ENCODE measurements around the gene BCORL1. TPM values are rescaled to one million over a fixed set of nuclear protein-coding genes. Genes with fewer than 3 reads are reported as not detected.

Gene BCORL1
- total RNA-seq, 1 experiment from 2014 or later, result 0.46 TPM

DNA sequence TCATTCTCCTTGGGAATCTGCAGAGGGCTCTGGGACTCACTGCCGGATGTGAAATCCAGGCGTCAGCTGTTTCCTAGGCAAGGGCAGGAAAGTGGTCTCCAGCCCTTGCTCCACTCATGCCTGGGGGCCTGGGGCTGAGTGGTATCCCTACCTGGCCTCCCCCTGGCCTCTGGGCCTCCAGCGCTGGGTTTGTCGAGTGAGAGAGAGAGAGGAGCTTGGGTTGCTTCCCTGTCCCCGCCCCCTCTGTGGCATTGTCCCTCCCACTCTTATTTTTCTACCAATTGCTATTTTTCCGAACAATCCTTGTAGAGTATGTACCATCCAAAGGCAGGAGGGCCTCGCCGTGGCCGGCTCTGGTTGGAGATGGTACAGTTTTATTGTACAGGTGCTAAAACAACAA is 74.8 kb downstream of the BCORL1 start:
- no peak for DNase-seq (ENCODE audit: low spot score)

DNA sequence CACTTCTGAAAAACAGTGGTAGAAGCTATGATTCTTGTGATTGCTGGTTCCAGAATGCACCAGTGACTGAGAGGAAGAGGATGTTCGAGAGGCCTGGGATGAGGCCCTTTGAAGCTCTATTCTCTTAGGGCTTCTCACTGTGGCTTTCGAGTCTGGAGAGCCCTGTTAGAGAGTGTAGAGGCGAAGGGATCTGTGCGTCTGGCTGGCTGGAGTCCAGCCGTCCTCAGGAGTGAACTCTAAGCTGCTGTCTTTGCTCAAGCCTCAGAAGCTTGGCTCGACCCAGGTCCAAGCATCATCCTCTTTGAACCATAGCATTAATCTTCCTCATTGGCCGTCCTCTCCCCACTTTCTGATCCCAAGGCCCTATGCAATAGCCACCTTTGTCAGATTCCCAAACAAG is 76.2 kb downstream of the BCORL1 start:
- DNase-seq (ENCODE audit: low spot score), result no peak

DNA sequence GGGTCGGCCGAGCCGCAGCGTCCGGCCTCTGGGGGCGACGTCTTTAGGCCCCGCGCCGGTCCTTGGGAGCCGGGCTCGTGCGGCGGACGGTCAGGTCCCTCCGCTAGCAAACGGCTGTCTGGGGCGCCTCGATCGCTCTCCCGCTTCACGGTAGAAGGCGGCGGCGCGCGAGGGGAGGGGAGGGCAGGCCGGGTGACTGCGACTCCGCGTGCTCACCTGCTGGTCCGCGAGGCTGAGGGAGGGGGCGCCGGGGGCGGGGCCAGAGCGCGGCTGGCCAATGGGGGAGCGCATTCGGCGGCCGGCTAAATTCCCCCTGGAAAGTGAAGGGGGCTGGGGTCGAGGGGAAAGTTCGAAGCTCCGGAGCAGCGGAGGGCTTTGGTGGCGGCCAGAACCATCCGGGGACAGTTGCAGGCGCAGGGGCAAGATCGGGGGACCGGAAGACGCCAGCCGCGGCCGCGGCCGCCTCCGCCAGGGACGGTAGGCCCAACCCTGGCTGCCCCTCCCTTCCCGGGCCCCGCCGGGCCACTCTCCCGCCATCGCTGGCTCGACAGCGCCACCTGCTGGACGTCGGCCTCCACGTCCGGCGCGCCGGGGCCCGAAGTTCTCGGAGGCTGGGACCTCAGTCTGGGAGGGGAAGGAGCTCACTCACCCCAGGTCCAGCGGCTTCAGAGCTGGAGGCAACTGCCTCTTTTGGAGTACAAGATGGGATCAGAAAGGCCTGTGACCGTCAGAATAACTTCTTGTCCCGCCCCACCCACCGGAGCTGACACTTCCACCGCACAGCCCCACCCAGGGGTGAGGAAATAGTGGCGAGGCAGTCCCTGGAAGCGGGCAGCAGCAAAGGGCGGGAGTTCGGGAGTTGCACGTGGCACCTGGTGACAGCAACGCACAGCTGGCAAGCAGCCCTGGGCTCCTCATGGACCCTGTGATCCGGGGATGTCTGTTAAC is 78.0 kb downstream of the BCORL1 start:
- DNase-seq (ENCODE audit: low spot score), result peak; percentile 41

DNA sequence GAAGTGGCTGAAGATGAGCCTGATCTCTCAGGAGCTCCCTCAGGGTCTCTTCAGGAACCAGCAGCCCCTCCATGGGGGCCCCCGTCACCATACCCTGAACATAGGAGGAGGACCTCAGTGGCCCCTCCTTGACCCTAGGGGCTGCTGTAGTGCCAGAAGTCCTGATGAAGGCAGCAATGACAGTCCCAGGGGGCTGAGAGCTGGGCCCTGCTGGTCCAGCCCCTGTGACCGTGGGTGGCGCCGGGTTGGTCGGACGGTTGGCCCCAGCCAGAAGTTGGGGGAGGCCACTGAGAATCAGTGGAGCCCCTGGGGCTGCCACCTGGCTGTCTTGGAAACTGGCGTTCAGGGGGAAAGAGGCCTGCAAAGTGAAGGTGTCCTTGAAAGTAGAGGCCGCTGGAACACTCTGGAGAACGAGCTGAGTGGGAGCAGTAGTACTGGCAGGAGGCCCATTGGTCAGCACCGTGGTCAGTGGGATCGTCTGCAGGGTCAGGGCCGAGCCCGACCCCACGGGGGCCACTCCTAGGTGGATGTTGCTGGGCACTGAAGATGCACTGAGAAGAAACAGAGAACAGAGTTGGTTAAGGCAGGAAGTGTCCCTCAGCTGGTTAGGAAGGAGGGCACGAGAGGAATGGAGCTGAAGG is 84.7 kb downstream of the BCORL1 start:
- DNase-seq (ENCODE audit: low spot score), result no peak

DNA sequence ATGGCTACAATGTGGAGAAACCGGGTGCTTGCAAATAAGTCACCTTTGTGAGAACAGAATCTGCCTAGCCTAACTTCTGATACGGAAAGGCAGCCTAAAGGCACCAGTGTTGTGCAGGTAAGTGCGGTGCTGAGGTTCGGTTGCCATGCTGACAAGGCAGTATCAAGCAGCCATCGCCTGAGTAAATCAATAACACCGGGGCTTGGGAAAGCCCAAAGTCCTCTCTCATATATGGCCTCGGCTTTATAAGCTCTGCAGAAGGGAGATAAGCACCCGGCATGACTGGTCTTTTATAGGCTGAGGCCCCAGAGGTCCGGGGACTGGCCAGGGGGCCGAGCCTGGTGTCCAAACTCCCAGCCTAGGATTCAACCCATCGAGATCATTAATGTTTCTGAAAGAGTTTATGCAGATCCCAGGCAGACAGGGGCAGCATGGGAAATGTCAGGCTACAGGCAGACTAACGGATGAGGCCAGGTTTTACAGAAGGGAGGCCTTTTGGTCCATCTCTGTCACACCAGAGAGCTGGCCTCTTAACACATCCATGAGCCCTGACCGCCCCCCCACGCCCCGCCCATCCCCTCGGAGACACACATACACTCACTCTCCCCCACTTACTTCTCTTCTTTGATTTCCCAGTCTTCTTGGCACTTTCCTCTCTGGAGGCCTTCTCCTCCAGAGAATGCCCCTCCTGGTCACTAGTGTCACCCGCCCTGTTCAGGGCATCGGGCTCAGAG is 89.3 kb downstream of the BCORL1 start:
- DNase-seq (ENCODE audit: low spot score), result no peak

DNA sequence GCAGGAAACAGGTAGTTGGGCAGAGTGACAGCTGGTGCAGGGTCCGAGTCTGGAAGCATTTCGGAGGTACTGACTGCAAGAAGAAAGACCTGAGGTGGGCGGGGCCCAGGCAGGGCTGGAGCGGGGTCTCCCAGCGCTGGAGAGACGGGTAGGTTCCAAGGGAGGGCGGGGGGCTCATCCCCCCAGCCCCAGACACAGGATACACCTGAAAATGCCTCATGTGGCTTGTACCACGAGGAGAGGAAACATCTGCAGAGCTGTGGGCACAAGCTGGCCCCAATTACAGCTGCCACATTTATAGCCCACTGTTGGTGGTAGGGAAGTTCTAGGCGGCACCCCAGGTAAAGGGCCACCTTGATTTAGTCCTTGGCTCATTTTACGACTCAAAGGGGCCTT is 89.9 kb downstream of the BCORL1 start:
- no peak for DNase-seq (ENCODE audit: low spot score)

DNA sequence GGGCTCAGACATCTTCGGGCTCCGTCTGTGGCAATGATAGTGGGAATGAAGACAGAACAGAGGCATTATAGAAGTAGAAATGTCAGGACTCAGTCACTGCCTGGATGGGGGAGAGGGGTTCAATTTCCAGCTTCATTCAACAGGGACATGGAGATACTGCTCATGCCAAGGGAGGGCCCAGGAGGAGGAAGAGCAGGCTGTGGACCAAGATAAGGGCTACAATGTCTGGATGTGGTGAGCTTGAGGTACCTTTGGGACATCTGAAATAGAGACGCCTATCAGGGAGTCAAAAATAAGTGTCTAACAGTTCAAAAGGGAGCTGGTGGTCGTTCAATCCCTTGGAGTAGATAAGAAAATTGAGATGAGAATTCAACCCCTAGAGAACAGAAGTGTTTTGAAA is 93.3 kb downstream of the BCORL1 start:
- DNase-seq (ENCODE audit: low spot score), result no peak

DNA sequence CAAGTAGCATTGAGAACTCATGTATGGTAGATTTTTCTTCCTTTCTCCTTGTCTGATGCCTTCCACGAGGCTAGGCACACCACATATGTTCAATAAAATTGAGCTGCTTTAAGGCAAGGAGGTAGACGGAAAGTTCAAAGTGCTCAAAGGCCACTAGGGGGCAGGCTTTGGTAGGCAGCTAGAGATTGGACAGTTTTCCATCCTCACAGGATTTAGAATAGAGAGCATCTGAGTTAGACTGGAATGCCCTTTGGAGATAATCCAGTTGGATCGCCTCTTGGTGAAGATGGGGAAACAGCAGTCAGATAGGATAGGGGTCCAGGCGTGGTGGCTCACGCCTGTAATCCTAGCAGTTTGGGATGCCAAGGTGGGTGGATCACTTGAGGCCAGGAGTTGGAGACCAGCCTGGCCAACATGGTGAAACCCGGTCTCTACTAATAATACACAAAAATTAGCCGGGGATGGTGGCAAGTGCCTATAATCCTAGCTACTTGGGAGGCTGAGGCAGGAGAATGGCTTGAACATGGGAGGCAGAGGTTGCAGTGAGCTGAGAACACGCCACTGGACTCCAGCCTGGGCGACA is 97.5 kb downstream of the BCORL1 start:
- peak; percentile 47 for DNase-seq (ENCODE audit: low spot score)

DNA sequence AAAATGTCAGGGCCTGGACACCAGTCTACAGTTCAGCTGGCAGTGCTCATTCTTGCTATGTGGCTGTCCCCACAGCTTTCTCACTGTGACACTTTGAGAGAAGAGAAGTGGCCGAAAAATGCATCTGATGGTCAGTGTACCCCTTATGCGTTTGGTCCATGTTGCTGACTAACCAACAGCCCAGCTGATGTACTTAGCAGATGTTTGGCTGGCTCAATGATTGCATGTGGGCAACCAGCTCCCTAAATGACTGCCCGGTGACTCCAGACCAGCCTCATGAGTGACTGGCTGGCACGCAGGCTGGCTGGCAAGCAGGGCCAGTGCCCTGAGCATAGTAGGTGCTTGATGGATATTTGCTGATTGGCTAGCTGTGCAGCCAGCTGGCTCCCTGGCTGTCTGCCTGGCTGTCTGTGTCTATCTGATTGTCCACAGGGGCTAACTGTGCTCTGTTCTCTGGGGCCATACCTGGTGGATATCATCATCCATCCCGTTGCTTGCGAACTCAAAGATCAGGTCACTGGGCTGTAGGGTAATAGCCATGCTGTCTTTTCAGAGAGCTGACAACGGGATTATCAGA is 98.4 kb downstream of the BCORL1 start:
- no peak for DNase-seq (ENCODE audit: low spot score)

DNA sequence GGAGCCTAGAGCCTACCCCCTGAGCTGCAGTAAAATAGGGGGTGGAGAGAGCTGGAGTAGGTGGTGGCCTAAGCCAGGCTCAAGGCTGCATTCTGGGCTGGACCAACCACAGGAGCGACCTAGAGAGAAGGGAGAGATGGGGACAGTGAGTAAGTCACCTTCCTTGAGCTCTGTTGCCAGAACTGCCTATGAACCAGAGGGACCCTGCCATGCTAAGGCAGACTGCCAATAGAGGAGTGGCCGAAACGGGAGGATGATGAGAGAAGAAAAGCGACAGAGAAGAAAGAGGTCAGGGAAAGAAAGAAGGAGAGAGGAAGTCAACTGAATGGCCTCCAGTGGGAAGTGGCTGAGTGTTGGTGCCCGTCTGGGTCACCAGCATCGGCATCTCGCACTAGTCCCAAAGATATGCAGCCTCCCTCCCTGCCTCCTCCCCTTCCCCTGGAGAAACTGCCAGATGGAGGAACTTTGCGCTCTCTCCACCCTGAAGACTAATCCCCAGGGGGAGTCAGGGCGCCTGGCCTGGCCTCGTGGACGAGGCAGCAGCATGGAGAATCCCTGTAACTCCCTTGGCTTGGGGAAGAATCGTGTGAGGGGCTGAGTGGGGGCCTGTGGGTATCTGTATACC is 99.1 kb downstream of the BCORL1 start:
- no peak for DNase-seq (ENCODE audit: low spot score)

DNA sequence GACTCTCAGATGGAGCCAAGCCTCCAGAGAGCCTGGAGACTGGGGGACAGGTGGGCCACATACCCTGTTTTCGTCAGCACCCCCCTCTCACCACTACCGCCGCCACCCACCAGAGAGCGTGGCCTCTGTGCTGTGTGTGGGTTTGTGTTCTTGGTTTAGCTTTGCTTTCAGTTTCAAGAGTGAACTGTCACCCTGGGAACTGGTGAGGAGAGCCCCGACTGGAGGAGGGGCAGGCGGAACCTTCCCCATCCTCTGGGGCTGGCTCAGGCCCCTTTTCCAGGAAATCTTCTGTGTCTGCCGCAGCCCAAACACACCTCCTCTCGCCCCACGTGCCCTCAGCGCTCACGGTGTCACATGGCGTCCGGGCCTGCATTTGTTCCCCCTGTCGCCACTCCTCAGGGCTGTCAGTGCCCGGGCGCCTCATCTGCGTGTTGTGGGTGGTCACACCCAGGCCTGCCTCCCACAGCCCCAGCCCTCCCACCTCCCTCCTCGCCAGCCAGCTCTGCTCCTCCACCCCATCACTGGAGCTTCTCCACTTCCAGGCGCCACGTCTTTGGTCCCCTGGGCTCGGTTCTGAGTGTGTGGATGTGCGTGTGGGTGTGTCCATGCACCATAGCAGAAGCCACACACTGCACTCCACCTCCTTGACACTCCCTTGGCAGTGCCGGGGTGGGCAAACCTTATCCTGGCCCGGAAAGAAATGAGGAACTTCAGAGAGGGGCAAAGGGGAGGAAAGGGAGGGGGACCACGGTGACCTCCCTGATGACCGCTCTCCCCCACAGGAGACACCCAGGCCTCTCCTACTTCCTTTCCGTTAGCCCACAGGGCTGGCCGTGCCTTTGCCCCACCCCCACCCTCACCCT is 100.0 kb downstream of the BCORL1 start:
- no peak for DNase-seq (ENCODE audit: low spot score)

DNA sequence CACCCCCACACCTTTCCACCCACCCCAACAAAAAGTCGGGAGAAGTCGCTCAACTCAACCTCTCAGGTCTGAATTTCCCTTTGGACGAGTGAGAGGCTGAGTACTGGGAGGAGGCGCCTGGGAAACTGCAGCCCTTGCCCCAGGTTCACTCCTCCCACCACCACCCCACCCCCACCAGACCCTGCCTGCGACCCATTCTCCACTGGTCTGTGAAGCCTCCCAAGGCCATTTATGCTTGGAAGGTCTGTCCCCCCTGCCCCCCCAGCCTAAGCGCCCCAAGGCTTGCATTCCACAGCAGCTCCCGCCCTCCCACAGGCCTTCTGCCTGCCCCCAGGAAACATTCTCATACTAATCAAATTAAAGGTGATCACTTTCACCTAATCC is 100.7 kb downstream of the BCORL1 start:
- no peak for DNase-seq (ENCODE audit: low spot score)

DNA sequence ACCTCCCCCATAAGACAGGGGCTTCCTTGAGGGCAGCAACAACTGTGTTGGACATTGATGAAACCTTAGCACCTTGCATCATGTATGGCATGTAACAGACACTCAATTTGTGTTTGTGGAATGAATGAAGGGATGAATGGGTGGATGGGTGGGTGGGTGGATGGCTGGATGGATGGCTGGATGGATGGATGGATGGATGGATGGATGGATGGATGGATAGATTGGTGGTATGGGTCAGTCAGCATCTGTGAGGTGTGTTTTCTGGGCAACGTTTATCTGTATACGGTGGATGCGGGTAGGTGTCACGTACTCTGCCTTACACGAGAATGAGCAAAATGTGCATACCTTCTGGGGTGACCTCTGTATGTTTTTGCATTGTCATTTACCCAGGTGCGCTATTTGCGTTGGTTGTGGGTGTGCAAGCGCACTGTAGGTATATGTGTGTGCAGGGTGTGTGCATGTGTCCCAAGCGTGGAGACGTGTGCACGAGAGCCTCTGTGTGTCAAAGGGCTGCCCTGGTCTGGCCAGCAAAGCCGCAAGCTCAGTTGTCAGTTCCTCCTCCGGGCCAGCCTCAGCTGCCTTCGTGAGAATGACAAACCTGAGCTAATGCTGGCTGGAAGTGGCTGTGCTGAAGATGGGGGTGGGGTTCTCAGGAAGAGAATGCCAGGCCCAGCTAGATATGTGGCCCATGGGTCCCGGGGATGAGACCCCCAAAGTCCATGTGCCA is 101.4 kb downstream of the BCORL1 start:
- DNase-seq (ENCODE audit: low spot score), result no peak

DNA sequence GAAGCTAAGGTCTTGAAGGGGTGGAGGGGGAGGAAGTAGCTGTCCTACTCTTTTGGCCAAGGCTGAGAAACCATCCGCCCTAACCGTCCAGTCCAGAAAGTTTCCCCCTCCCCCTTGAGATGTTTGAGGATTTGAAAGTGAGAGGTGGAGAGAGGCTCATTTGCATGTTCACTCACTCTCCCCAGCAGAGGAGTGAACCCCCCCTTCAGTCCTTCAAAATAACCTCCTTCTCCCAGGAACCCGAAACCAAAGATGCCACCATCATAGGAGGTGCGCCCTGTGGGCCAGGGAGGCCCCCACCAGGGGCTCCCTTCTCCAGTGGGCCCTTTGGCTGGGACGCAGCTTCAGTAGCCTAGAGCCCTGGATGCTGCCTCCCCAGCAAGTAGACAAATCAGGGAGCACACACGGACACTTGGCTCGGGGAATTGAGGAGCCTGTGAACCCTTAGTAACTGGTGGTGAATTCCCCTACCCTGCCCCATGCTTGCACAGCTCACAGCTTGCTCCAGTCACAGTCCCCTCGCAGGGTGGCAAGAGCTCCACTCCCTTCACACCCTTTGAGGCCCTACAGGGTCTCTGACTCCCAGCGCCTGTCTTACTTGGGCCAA is 102.3 kb downstream of the BCORL1 start:
- no peak for DNase-seq (ENCODE audit: low spot score)

DNA sequence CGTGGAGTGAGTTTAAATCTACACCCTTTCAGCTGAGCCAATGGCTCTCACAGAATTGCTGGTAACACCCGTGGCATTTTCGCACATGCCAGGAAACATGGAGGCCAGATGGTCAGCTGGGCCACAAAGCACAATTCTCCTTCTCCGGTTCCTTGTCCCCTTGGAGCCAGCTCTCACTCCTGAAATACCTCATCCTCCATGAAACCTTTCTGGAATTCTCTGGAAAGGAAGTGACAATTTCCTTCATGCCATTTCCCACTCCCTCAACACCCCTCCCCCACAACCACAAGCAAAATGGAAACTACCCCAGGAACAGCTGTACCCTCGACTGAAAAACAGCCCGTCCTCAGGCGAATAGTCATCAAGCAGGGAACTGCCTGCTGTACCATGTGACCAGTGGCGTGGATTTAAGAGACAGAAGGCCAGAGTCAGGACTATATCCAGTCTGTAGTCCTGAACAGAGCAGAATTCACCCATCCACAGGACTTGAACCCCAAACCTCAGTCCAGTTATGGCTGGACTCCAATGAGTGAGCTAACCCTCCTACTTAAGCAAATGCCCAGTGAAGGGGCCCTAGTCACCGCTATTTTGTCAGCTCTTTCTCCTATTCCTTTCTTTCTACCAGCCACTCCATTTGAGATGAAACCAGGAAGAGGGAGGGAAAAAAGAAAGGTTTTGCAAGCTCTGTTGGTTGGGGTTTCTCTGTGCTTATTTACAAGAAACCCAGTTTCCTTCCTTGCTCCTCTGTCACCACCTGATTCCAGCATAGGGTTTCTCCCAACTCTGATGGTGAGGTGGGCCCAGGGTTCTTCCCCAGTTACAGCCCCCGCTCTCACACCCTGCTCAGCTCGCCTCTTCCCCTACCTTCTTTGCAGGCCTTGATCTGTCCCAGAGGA is 103.4 kb downstream of the BCORL1 start:
- no peak for DNase-seq (ENCODE audit: low spot score)

DNA sequence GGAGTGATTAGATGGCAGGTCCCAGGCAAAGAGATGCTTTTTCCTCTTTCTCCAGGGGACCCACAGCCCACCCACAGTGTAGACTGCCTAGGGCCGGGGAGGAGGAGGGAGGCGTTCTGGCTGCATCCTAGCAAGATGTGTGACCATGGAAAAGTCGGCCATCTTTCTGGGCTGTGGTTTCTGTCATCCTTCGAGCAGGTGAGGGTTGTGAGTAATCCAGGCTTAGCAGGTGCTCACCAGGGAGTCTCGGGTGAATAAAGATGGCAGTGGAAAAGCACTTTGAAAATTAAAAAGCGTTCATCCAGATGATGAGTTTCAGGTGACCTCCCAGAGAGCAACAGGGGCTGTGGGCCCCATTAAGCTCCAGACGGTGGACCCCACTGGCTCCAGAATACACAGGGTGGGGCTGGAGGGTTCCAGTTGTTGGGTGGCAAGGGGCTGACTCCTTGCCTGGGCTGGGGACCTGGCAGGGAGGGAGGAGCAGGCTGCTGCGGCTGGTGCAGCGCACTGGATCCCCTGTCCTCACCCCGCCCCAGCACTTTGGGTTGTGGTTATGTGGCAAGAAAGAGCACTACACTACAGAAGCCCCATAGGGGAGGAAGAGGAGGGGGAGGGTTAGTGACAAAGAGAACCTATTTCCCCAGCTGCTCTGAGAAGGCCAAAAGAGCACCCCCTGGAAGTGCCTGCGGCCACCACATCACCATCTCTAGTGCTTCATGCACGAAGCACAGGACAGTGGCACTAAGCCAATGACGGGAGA is 104.2 kb downstream of the BCORL1 start:
- no peak for DNase-seq (ENCODE audit: low spot score)

DNA sequence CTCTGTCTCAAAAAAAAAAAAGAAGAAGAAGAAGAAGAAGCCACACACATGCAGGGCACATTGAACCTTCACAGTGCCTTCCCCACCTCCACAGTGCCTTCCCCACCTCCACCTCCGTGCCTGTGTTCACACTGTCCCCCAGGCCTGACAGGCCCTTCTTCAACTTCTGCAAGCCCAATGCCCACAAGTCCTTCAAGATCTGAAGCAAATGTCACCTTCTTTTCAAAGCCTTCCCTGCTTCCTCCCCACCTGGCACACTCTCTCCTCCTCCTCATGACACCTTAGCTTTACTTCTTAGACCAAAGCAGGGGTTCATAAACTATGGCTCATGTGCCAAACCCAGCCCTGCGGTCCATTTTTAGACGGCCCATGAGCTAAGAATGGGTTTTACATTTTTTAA is 107.9 kb downstream of the BCORL1 start:
- no peak for DNase-seq (ENCODE audit: low spot score)
